GM19468 (cell line): ENCODE results near the gene ANKS1A.
"Not testable (repeated sequence)": the region's sequence is repeated elsewhere in the genome, so short reads cannot be mapped to it uniquely, and the experiment has no call there.

Experiments used
- ATAC-seq: cut with Tn5 transposase; IDR thresholded peaks from one replicate; pipeline ENCODE4 v1.9.1; 2021; ENCODE audit warnings: mild to moderate bottlenecking, moderate library complexity, moderate number of reproducible peaks; ENCODE audit not compliant: unreplicated experiment; ENCODE audit errors: extremely low read depth

Gene ANKS1A

DNA sequence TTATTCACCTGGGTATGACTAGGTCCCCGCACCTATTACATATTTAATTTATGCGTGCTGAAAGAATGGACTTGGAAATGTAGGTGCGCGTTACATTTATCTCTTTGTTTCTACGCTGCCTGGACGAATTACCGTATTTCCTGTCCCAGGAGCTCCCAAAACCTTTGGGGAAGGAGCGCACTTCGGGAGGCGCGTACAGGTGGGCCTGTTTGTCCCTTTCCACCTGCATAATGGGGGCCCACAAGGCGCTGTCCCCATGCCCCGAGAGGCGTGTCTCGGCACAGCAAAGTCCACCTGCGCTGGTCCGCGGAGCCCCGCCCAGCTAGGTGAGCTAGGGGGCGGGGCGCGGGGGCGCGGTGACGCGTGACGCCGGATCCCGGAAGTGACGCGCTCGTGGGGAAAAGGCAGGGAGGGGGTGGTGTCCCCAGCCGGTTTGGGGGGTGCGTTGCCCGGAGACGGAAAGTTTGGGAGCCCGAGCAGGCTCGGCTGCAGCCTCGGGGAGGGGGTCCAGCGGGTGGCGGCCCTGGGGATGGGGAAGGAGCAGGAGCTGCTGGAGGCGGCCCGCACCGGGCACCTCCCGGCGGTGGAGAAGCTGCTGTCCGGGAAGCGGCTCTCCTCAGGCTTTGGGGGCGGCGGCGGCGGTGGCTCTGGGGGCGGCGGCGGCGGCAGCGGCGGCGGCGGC is at the start of gene ANKS1A:
Gene ANKS1A, plus strand, starts transcription at position 382 of the 682 bp plus-strand sequence. Its CDS starts 148 bp downstream, at position 530.
- no peak for ATAC-seq

DNA sequence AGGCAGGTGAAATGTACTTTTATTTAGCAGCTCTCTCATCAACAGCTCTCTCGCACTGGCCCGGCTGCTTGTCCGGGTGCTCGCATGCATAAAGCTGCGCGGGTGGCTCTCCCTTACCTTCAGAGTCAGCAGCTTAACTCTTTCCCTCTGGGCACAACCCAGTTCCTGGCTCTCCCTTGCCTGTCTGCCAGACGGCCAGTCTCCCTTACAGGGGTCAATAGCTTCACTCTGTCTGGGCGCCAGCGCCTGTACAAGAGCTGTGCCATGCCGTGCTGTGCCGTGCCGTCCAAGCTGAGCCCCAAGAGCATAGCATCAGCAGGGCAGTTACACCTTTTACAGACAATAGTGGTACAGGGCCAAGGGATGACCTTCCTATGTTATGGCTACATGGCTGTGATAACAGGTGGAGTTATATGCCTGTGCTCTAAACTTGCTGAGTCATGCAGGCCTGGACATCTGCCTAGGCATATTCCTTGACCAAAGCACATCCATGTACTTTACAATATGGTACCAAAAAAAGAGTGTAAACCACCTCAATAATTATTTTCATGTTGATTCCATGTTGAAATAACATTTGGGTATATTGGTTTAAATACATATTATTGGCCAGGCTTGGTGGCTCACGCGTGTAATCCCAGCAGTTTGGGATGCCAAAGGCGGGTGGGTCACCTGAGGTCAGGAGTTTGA is 49.2 kb upstream of the ANKS1A start:
- no peak for ATAC-seq

- ATAC-seq: not testable (repeated sequence)
These were observed 40.0 kb upstream of the ANKS1A start for GRCh38 chr6:34849066-34849465.

DNA sequence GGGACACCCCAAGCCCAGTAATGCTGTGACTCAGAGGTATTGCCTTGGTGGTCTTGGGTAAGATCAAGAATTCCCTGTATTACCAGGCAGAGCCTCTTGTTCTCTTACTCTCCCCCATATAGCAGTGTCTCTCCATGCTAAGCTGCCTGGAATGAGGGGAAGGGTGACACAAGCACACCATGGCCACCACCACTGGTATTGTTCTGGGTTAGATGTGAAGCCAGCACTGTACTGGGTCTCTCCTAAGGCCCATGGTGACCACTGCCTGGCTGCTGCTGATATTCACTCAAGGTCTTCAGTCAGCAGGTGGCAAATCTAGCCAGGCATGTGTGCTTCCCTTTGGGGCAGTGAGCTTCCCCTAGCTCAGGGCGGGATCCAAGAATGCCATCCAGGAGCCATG is 37.7 kb upstream of the ANKS1A start:
- no peak for ATAC-seq

DNA sequence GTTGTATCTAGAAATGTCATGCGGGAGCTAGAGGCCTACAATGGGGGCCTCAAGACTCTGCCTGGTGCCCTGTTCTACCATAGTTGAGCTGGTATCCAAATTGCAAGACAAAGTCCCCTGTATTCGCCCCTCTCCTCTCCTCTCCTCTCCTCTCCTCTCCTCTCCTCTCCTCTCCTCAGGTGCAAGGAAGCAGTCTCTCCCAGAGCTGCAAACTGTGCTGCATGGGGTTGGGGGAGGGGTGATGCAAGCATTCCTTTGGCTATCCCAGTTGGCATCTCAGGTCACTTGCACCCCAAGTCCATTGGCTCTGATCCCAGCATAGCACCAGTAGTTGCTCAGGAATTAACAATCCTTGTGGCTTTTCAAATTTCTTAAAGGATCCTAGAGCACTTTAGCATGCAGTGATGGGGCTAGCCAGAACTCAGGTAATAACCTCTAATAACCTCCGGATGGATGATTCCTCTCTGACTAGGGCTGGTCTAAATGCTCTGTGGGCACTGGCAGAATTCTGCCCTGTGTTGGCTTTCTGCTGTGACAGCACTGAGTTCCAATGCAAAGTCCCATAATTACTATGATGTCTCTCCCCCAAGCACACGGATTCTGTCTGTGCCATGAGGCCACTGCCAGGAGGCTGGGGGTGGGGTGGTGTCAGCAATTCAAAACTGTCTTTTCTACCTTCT is 36.5 kb upstream of the ANKS1A start:
- ATAC-seq: no peak

- ATAC-seq: no peak
These were observed 33.6 kb upstream of the ANKS1A start for GRCh38 chr6:34855463-34855862.

GRCh38 chr6:34858681-34859080 is 30.4 kb upstream of the ANKS1A start:
- ATAC-seq: no peak

GRCh38 chr6:34859951-34860350 is 29.1 kb upstream of the ANKS1A start:
- no peak for ATAC-seq

GRCh38 chr6:34860776-34861175 is 28.3 kb upstream of the ANKS1A start:
- ATAC-seq: no peak

- ATAC-seq: no peak
These were observed 25.0 kb upstream of the ANKS1A start for GRCh38 chr6:34864007-34864406.

GRCh38 chr6:34865107-34865506 is 23.9 kb upstream of the ANKS1A start:
- no peak for ATAC-seq

DNA sequence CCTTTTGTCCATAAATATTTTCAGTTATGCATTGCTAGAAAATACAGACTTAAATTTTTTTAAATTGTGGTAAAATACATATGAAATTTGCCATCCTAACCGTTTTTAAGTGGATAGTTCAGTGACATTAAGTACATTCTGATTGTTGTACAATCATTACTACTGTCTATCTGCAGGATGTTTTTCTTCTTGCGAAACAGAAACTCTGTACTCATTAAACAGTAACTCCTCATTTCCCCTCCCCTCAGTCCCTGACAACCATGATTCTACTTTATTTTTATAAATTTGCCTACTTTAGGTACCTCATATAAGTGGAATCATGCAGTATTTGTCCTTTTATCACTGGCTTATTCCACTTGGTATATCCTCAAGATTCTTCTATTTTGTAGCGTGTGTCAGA is 22.5 kb upstream of the ANKS1A start:
- no peak for ATAC-seq

GRCh38 chr6:34867484-34867883 is 21.6 kb upstream of the ANKS1A start:
- no peak for ATAC-seq

DNA sequence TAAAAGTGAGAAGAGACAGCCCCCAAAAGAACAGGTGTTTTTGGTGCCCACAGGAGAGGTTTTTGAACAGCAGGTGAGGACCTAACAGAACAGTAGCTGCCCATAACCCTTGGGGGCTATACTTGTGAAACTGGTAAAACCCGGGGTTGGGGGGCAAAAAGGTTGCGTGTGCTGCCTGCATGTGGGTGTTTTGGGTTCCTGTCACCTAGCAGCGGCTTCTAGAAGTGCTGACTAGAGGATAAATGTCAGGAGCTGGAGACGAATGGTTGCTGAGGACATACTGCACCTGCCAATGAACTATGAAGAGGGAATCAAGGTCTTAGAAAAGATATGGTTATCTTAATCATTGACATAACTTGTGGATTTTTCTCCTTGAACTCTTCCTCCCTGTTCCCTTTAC is 17.2 kb upstream of the ANKS1A start:
- no peak for ATAC-seq

GRCh38 chr6:34872332-34872731 is 16.7 kb upstream of the ANKS1A start:
- no peak for ATAC-seq

- no peak for ATAC-seq
These were observed 13.5 kb upstream of the ANKS1A start for GRCh38 chr6:34875292-34876213.

DNA sequence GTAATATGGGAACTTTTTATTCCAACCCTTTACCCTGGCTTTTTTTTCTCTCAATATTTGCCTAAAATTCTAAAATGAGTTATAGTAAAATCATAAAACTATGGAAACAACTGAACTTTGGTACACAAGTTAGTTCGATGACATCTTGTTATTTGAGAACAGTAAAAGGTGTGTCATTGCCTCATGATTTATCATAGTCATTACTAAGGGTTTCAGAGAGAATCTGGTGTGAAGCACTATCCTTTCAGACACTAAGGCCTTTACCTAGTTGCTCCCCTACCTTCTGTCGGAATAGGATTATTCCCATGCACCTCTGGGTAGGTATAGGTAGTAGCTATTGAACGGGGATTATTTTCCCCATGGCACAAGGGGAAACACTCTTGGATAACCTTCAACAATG is 12.6 kb upstream of the ANKS1A start:
- ATAC-seq: no peak

GRCh38 chr6:34877259-34877658 is 11.8 kb upstream of the ANKS1A start:
- ATAC-seq: no peak

- ATAC-seq: no peak
These were observed 11.1 kb upstream of the ANKS1A start for GRCh38 chr6:34877869-34878485.

- not testable (repeated sequence) for ATAC-seq
These were observed 5.0 kb upstream of the ANKS1A start for GRCh38 chr6:34884073-34884472.
